AML-193 (cell line): ENCODE data around the gene ZNF624.

ENCODE experiments used
- DNase-seq, 2 experiments: peaks; one replicate each; lab custom pipeline; 2025; lab: John Stamatoyannopoulos, UW

Gene ZNF624

GRCh38 chr17:16593356-16594102 is 60.1 kb downstream of the ZNF624 start:
- no peak for DNase-seq

- peak; percentile 48 to 59 for DNase-seq
Observed at GRCh38 chr17:16589097-16589969, 64.3 kb downstream of the ZNF624 start.

GRCh38 chr17:16585796-16586195 is 67.9 kb downstream of the ZNF624 start:
- DNase-seq: no peak

- DNase-seq: peak; percentile 37 to 41
Observed at GRCh38 chr17:16584273-16584995, 69.2 kb downstream of the ZNF624 start.

- no peak for DNase-seq
Observed at GRCh38 chr17:16583781-16584180, 69.9 kb downstream of the ZNF624 start.

GRCh38 chr17:16573466-16573865 is 80.2 kb downstream of the ZNF624 start:
- no peak for DNase-seq
